ENCODE data around the gene RNU6-9.

Gene RNU6-9

GRCh38 chr19:892243-892893 is 916 bp upstream of the RNU6-9 start:
- Histone ChIP-seq H3K9ac (ENCODE audit: low read length) (peak overlapping the region; percentile 93), H3K4me1 (ENCODE audit: low read length) (no peaks in the 10 kb centered on the region), H3F3A (ENCODE audit: insufficient read depth, low read length) (no peaks in the 10 kb centered on the region), H2AFZ (ENCODE audit: low read length) (peak overlapping the region; percentile 49; the same call in 1 of the 2 replicates), H3K9me3 (replicated peaks; ENCODE audit: insufficient read depth, low read length) (no peaks in the 10 kb centered on the region), H3K27me3 (replicated peaks; ENCODE audit: insufficient read depth, low read length) (no peaks in the 10 kb centered on the region), H3K4me2 (ENCODE audit: low read depth, low read length) (peak overlapping the region; percentile 74), H3K4me3 (ENCODE audit: low read length) (peak overlapping the region; percentile 94), H3K79me2 (ENCODE audit: low read length) (peaks cover 31% of the 10 kb centered on the region), H3K9me2 (replicated peaks; ENCODE audit: insufficient read depth, low read length) (no peaks in the 10 kb centered on the region), H3K27ac (ENCODE audit: low read length) (no peak overlapping the region), H4K20me1 (ENCODE audit: insufficient read depth, low read length) (no peaks in the 10 kb centered on the region; the same call in 1 of the 2 replicates), H3K36me3 (replicated peaks; ENCODE audit: insufficient read depth, low read length) (no peaks in the 10 kb centered on the region)
- DNase-seq = peak; percentile 37
- TF ChIP-seq EZH2 (optimal IDR thresholded peaks at IDR 0.05; ENCODE audit: low read depth, low read length) (no peak), CTCF (IDR thresholded peaks at IDR 0.05; ENCODE audit: low read length) (no peak), EZH2phosphoT487 (IDR thresholded peaks at IDR 0.05; ENCODE audit: low read length) (no peak)

GRCh38 chr19:896434-896833 is 3.1 kb downstream of the RNU6-9 start:
- no peak overlapping the region for H3K4me3 ChIP-seq (ENCODE audit: low read length)
- H3K79me2 ChIP-seq (ENCODE audit: low read length) = peaks cover 10% of the 10 kb centered on the region
- no peak overlapping the region for H3K9ac ChIP-seq (ENCODE audit: low read length)
- H3K9me3 ChIP-seq (replicated peaks; ENCODE audit: insufficient read depth, low read length) = no peaks in the 10 kb centered on the region
- no peak for DNase-seq
- H3F3A ChIP-seq (ENCODE audit: insufficient read depth, low read length) = no peaks in the 10 kb centered on the region
- TF ChIP-seq EZH2phosphoT487 (IDR thresholded peaks at IDR 0.05; ENCODE audit: low read length) (no peak), CTCF (IDR thresholded peaks at IDR 0.05; ENCODE audit: low read length) (no peak), EZH2 (optimal IDR thresholded peaks at IDR 0.05; ENCODE audit: low read depth, low read length) (no peak)
- no peak overlapping the region for H3K4me2 ChIP-seq (ENCODE audit: low read depth, low read length)
- H3K4me1 ChIP-seq (ENCODE audit: low read length) = no peaks in the 10 kb centered on the region
- H3K9me2 ChIP-seq (replicated peaks; ENCODE audit: insufficient read depth, low read length) = no peaks in the 10 kb centered on the region
- no peaks in the 10 kb centered on the region for H3K27me3 ChIP-seq (replicated peaks; ENCODE audit: insufficient read depth, low read length)
- H4K20me1 ChIP-seq (ENCODE audit: insufficient read depth, low read length) = no peaks in the 10 kb centered on the region
- no peak overlapping the region for H2AFZ ChIP-seq (ENCODE audit: low read length)
- no peak overlapping the region for H3K27ac ChIP-seq (ENCODE audit: low read length)
- no peaks in the 10 kb centered on the region for H3K36me3 ChIP-seq (replicated peaks; ENCODE audit: insufficient read depth, low read length)

- Histone ChIP-seq H3K4me3 (ENCODE audit: low read length) (no peak overlapping the region), H3K9ac (ENCODE audit: low read length) (no peak overlapping the region), H3F3A (ENCODE audit: insufficient read depth, low read length) (no peaks in the 10 kb centered on the region), H4K20me1 (ENCODE audit: insufficient read depth, low read length) (no peaks in the 10 kb centered on the region), H3K27ac (ENCODE audit: low read length) (no peak overlapping the region), H3K36me3 (replicated peaks; ENCODE audit: insufficient read depth, low read length) (no peaks in the 10 kb centered on the region), H3K9me2 (replicated peaks; ENCODE audit: insufficient read depth, low read length) (no peaks in the 10 kb centered on the region), H3K9me3 (replicated peaks; ENCODE audit: insufficient read depth, low read length) (no peaks in the 10 kb centered on the region), H3K4me2 (ENCODE audit: low read depth, low read length) (no peak overlapping the region), H3K27me3 (replicated peaks; ENCODE audit: insufficient read depth, low read length) (no peaks in the 10 kb centered on the region), H3K79me2 (ENCODE audit: low read length) (peaks cover 6% of the 10 kb centered on the region), H2AFZ (ENCODE audit: low read length) (no peak overlapping the region), H3K4me1 (ENCODE audit: low read length) (no peaks in the 10 kb centered on the region)
- no peak for DNase-seq
- TF ChIP-seq EZH2phosphoT487 (IDR thresholded peaks at IDR 0.05; ENCODE audit: low read length) (no peak), CTCF (IDR thresholded peaks at IDR 0.05; ENCODE audit: low read length) (no peak), EZH2 (optimal IDR thresholded peaks at IDR 0.05; ENCODE audit: low read depth, low read length) (no peak)
These were observed 3.7 kb downstream of the RNU6-9 start for GRCh38 chr19:896999-897398.
